ENCODE measurements around the gene HSF4.

Gene HSF4

GRCh38 chr16:67210069-67210937 lies 45.8 kb downstream of the HSF4 start:
- H3K27me3 Mint-ChIP-seq, result no peaks in the 10 kb centered on the region
- DNase-seq, result no peak
- no peaks in the 10 kb centered on the region for H3K9me3 Mint-ChIP-seq
- H3K4me3 Mint-ChIP-seq, result no peak overlapping the region
- H3K36me3 Mint-ChIP-seq (ENCODE audit: insufficient read depth), result no peaks in the 10 kb centered on the region
- H3K4me1 Mint-ChIP-seq (ENCODE audit: low read depth in 2 of 2), result peaks cover 0 to 9% of the 10 kb centered on the region in 2 donors
- ATAC-seq (replicated peaks), result no peak
- no peak overlapping the region for H3K27ac Mint-ChIP-seq

GRCh38 chr16:67211674-67212073 lies 47.1 kb downstream of the HSF4 start:
- Mint-ChIP-seq H3K27ac (no peak overlapping the region), H3K9me3 (no peaks in the 10 kb centered on the region), H3K36me3 (ENCODE audit: insufficient read depth) (no peaks in the 10 kb centered on the region), H3K27me3 (no peaks in the 10 kb centered on the region), H3K4me1 (ENCODE audit: low read depth in 2 of 2) (peaks cover 3 to 6% of the 10 kb centered on the region in 2 donors), H3K4me3 (no peak overlapping the region)
- no peak for DNase-seq
- ATAC-seq (replicated peaks), result no peak

GRCh38 chr16:67212766-67213165 lies 48.2 kb downstream of the HSF4 start:
- ATAC-seq (replicated peaks) (no peak), DNase-seq (no peak)
- H3K36me3 Mint-ChIP-seq (ENCODE audit: insufficient read depth), result no peaks in the 10 kb centered on the region
- no peak overlapping the region for H3K4me3 Mint-ChIP-seq
- H3K4me1 Mint-ChIP-seq (ENCODE audit: low read depth in 2 of 2), result peaks cover 2 to 6% of the 10 kb centered on the region in 2 donors
- H3K9me3 Mint-ChIP-seq, result no peaks in the 10 kb centered on the region
- H3K27me3 Mint-ChIP-seq, result no peaks in the 10 kb centered on the region
- peak overlapping the region in 1 of 2 donors; percentile 39 for H3K27ac Mint-ChIP-seq

DNA sequence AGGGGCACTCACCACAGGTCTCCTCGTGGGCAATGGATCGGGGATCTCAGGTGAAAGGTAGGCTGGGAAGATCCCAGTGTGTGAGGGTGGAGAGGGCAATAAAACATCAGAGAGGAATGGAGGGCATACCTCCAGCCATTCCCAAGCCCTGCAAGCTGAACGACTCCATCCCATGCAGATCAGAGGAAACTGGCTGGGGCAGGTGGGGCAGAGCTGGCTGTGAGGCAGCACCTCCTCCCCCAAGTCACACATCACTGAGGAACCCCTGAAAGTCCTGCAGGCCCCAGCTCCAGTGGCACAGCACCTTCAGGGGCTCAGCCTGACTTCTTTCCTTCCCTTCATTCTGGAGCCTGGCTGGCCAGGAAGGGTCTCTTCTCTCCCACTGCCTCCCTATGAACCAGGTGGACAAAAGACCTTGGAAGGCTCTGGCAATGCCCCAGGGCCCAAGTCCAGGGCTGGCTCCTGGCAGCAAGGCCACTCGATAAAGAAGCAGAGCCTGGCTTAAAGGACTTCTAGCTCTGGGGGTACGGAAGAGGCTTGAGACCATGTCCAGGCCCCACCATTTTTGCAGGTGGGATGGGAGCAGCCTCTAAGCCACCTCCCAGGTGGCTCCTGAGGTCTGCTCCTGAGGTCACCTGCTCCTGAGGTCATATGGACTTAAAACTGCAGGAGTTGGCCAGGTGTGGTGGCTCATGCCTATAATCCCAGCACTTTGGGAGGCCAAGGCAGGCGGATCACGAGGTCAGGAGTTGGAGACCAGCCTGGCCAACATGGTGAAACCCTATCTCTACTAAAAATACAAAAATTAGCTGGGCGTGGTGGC lies 48.9 kb downstream of the HSF4 start:
- Mint-ChIP-seq H3K9me3 (no peaks in the 10 kb centered on the region), H3K27ac (peak overlapping the region in 1 of 2 donors; percentile 39), H3K36me3 (ENCODE audit: insufficient read depth) (peaks cover under 1% of the 10 kb centered on the region), H3K4me3 (no peak overlapping the region), H3K27me3 (no peaks in the 10 kb centered on the region), H3K4me1 (ENCODE audit: low read depth in 2 of 2) (peaks cover 2 to 6% of the 10 kb centered on the region in 2 donors)
- DNase-seq (no peak), ATAC-seq (replicated peaks) (no peak)

- DNase-seq, result no peak
- no peak overlapping the region for H3K27ac Mint-ChIP-seq
- H3K36me3 Mint-ChIP-seq (ENCODE audit: insufficient read depth), result peaks cover 3% of the 10 kb centered on the region
- no peaks in the 10 kb centered on the region for H3K9me3 Mint-ChIP-seq
- H3K4me3 Mint-ChIP-seq, result no peak overlapping the region
- ATAC-seq (replicated peaks), result no peak
- H3K27me3 Mint-ChIP-seq, result no peaks in the 10 kb centered on the region
- peaks cover 0 to 6% of the 10 kb centered on the region in 2 donors for H3K4me1 Mint-ChIP-seq (ENCODE audit: low read depth in 2 of 2)
Observed at GRCh38 chr16:67215706-67216105, 51.2 kb downstream of the HSF4 start.

DNA sequence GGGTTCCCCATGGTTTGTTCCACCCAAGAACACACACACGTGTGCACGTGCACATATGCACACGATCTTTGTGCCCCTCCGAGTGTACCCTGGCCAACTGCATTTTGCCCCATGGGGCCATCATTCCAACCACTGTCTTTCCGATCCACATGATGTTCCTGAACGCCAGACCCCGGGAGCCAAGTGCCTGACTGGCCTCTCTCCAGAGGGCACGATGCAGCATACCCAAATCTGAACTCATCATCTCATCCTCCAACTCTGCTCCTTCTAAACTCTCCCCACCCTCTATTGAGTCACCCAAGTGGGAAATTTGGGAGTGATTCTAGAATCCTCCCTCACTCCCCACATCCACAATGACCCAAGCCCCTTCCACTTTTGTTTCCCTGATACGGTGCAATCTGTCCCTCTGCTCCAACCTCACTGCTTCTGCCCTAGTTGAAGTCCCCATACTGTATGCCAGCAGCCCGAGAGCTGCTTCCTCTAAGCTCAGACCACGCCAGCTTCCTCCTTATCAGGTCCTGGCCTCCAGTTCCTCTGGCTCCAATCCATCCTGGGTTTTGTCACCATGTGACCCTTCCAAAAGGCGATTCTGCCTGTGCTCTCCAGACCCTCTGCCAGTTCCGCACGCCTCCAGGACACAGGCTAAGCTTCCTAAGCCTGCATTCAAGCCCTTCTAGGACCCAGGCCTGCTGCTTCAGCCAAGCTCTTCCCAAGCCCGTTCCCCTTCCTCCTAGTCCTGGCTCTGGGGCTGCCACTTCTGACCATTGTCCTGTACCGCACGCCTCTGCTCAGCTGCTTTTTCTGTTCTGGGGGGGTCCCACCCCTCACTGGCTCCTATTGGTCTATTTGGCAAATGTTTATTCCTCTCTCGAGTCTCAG lies 52.3 kb downstream of the HSF4 start:
- ATAC-seq (replicated peaks), result no peak
- peaks cover 0 to 6% of the 10 kb centered on the region in 2 donors for H3K4me1 Mint-ChIP-seq (ENCODE audit: low read depth in 2 of 2)
- no peak overlapping the region for H3K4me3 Mint-ChIP-seq
- H3K27ac Mint-ChIP-seq, result peak overlapping the region in 1 of 2 donors; percentile 19
- H3K27me3 Mint-ChIP-seq, result no peaks in the 10 kb centered on the region
- DNase-seq, result no peak
- peaks cover 4% of the 10 kb centered on the region for H3K36me3 Mint-ChIP-seq (ENCODE audit: insufficient read depth)
- no peaks in the 10 kb centered on the region for H3K9me3 Mint-ChIP-seq

All from effector memory CD8-positive, alpha-beta T cell (primary cell).